Naive thymus-derived CD4-positive, alpha-beta T cell (primary cell): Measurements from ENCODE around the gene PAQR5. TPM values are rescaled to one million over a fixed set of nuclear protein-coding genes. Genes with fewer than 3 reads are reported as not detected.

Source experiments
- ATAC-seq: fragments of 150-1000 bp; cut with Tn5 transposase; 2 replicates; pipeline ENCODE4 v1.10.0; 2021; ENCODE audit warnings: mild to moderate bottlenecking, moderate library complexity
- CTCF ChIA-PET: fragments of 350-600 bp; sonication (Branson Sonifier 250); formaldehyde crosslinking; loops from one replicate; lab custom pipeline; 2021; ENCODE audit warnings: antibody characterized with exemption; lab: Charles Lee
- POLR2A ChIA-PET: fragments of 350-600 bp; sonication (Branson Sonifier 250); formaldehyde crosslinking; loops from one replicate; lab custom pipeline; 2021; ENCODE audit warnings: antibody characterized with exemption, inconsistent platforms; lab: Charles Lee
- DNase-seq, 9 donors: peaks; one replicate each; pipeline versions ENCODE4 v3.0.0 to v3.0.0-alpha.2; 2020 to 2022; ENCODE audit warnings: mixed read lengths in 1 of 9
- H3K27ac ChIP-seq: one replicate; pipeline ENCODE4 v1.7.0; 2013; ENCODE audit warnings: mild to moderate bottlenecking, low read depth, low read length, moderate library complexity
- H3K27me3 ChIP-seq, 2 donors: one replicate each; pipeline ENCODE4 v1.7.0; 2013; ENCODE audit warnings: low read length in 2 of 2, mild to moderate bottlenecking in 2 of 2, moderate library complexity in 2 of 2; ENCODE audit not compliant: control insufficient read depth in 2 of 2, insufficient read depth in 2 of 2
- H3K36me3 ChIP-seq, 3 experiments: 1 replicate in 2 of 3; 2 replicates in 1 of 3; pipeline ENCODE4 v1.7.0; 2013; ENCODE audit warnings: low read length in 3 of 3, mild to moderate bottlenecking in 3 of 3, moderate library complexity in 1 of 3; ENCODE audit not compliant: insufficient read depth in 3 of 3, control insufficient read depth in 2 of 3
- H3K4me1 ChIP-seq, 2 donors: one replicate each; pipeline ENCODE4 v1.7.0; 2013; ENCODE audit warnings: low read length in 2 of 2, mild to moderate bottlenecking in 2 of 2, moderate library complexity in 1 of 2; ENCODE audit not compliant: control insufficient read depth in 2 of 2, insufficient read depth in 2 of 2
- H3K4me3 ChIP-seq: 2 replicates; pipeline ENCODE4 v1.7.0; 2013; ENCODE audit warnings: mild to moderate bottlenecking, low read length
- H3K9me3 ChIP-seq, 3 experiments: 1 replicate in 2 of 3; 2 replicates in 1 of 3; pipeline ENCODE4 v1.7.0; 2013; ENCODE audit warnings: low read length in 3 of 3; ENCODE audit not compliant: control insufficient read depth in 2 of 3
- H3K27ac Mint-ChIP-seq, 9 donors: one replicate each; pipeline ENCODE4 v1.8.0; 2020 to 2022; ENCODE audit warnings: mixed read lengths in 9 of 9, mild to moderate bottlenecking in 8 of 9, moderate library complexity in 5 of 9, inconsistent platforms in 2 of 9
- H3K27me3 Mint-ChIP-seq, 5 donors: one replicate each; pipeline ENCODE4 v1.8.0; 2021 to 2022; ENCODE audit warnings: mixed read lengths in 5 of 5, mild to moderate bottlenecking in 1 of 5
- H3K36me3 Mint-ChIP-seq, 5 donors: one replicate each; pipeline ENCODE4 v1.8.0; 2020 to 2022; ENCODE audit warnings: mixed read lengths in 5 of 5, mild to moderate bottlenecking in 3 of 5, inconsistent platforms in 1 of 5
- H3K4me1 Mint-ChIP-seq, 7 donors: one replicate each; pipeline ENCODE4 v1.8.0; 2020 to 2022; ENCODE audit warnings: mixed read lengths in 7 of 7, mild to moderate bottlenecking in 3 of 7, inconsistent platforms in 1 of 7
- H3K4me3 Mint-ChIP-seq, 10 donors: one replicate each; pipeline ENCODE4 v1.8.0; 2020 to 2022; ENCODE audit warnings: mild to moderate bottlenecking in 10 of 10, mixed read lengths in 10 of 10, moderate library complexity in 6 of 10, inconsistent platforms in 2 of 10
- H3K9me3 Mint-ChIP-seq, 11 donors: one replicate each; pipeline ENCODE4 v1.8.0; 2020 to 2022; ENCODE audit warnings: mixed read lengths in 11 of 11, mild to moderate bottlenecking in 4 of 11, inconsistent platforms in 1 of 11, moderate library complexity in 1 of 11
- intact Hi-C, 2 donors: fragments of 100-400 bp; cut with micrococcal nuclease; formaldehyde crosslinking; loops; one replicate each; pipeline ENCODE4 v1.15.1; 2023
- polyA plus RNA-seq, 2 donors: library from polyadenylated mRNA; unstranded; fragments of 300-500 nt; fragmentation: Illumina TruSeq; gene quantifications; one replicate each; pipeline ENCODE4 v1.2.3, GENCODE V29; 2021
- total RNA-seq, 6 experiments: library from RNA in 5 of 6; stranded (reverse) in 5 of 6; gene quantifications; 1 replicate in 5 of 6; 2 replicates in 1 of 6; pipeline ENCODE4 v1.2.3 and lab custom pipeline; 2021 to 2026

Gene PAQR5
- total and polyA plus RNA-seq, 7 experiments from 2014 or later: 0.11 TPM; not detected in 6

- ChIA-PET POLR2A (no interaction called here), CTCF (interaction anchor here (6.0 kb wide), 1 partner anchor 333 kb away, joined by 51 read pairs; no protein-coding TSS in a partner anchor)
- Histone ChIP-seq H3K27me3 (no peaks in the 10 kb centered on the region), H3K4me3 (no peak overlapping the region), H3K36me3 (no peaks in the 10 kb centered on the region), H3K4me1 (no peaks in the 10 kb centered on the region), H3K27ac (no peak overlapping the region), H3K9me3 (no peaks in the 10 kb centered on the region)
- Mint-ChIP-seq H3K27ac (no peak overlapping the region), H3K4me1 (peaks cover 2 to 8% (median 7%) of the 10 kb centered on the region in 7 donors), H3K9me3 (no peaks in the 10 kb centered on the region), H3K36me3 (no peaks in the 10 kb centered on the region), H3K27me3 (peaks cover 0 to 8% (median 0%) of the 10 kb centered on the region in 5 donors), H3K4me3 (no peak overlapping the region)
- ATAC-seq (no peak), DNase-seq (no peak)
- intact Hi-C loops: loop anchor here in 1 of 2 donors (5.0 kb wide), 1 partner anchor 128 kb away; no protein-coding TSS in a partner anchor
Measured at GRCh38 chr15:69390575-69390974, 91.9 kb downstream of the PAQR5 start.

DNA sequence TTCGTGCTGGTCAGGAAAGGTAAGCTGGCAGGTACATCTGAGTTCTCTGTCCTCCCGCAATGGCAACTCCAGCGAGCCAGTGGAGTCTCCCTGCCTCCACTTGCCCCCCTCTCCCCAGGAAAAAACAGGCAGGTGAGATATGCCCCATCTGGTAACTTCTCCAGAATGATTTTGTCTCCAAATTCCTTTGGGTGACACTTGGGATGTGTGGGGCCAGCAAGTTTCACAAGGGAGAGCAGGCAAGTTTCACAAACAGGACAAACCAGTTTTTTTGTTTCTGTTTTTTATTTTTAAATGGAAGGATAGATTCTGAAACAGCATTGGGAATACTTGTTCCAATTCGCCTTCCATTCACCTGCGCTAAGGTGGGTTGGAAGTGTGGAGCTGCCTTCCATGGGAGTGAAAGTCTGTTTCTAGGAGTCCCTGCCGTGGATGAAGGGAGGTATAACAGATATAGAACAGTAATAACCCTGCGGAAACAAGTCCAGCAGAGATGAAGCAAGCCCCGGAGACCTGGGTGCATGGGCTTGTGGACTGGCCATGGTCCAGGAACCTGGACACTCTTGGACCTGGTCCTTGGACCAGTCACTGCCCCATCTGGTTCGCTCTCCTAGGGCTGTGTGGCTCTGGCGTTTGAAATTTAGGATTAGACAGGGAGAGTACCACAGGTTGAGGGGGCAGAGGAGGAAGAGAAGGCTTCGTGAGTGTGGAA, 92.5 kb downstream of the PAQR5 start:
- Histone ChIP-seq H3K4me1 (no peaks in the 10 kb centered on the region), H3K9me3 (no peaks in the 10 kb centered on the region), H3K36me3 (no peaks in the 10 kb centered on the region), H3K27ac (no peak overlapping the region), H3K27me3 (no peaks in the 10 kb centered on the region), H3K4me3 (no peak overlapping the region)
- no peak overlapping the region for H3K4me3 Mint-ChIP-seq
- H3K36me3 Mint-ChIP-seq: no peaks in the 10 kb centered on the region
- intact Hi-C loops: loop anchor here in 1 of 2 donors (5.0 kb wide), 1 partner anchor 129 kb away; no protein-coding TSS in a partner anchor
- DNase-seq: no peak
- peaks cover 2 to 8% (median 7%) of the 10 kb centered on the region in 7 donors for H3K4me1 Mint-ChIP-seq
- H3K27me3 Mint-ChIP-seq: peaks cover 0 to 8% (median 0%) of the 10 kb centered on the region in 5 donors
- no peak overlapping the region for H3K27ac Mint-ChIP-seq
- CTCF ChIA-PET: interaction anchor here (6.0 kb wide), 1 partner anchor 334 kb away, joined by 51 read pairs; no protein-coding TSS in a partner anchor
- ATAC-seq: no peak
- POLR2A ChIA-PET: no interaction called here
- no peaks in the 10 kb centered on the region for H3K9me3 Mint-ChIP-seq

- H3K9me3 ChIP-seq: no peaks in the 10 kb centered on the region
- Mint-ChIP-seq H3K27ac (no peak overlapping the region), H3K4me3 (no peak overlapping the region), H3K9me3 (no peaks in the 10 kb centered on the region), H3K36me3 (no peaks in the 10 kb centered on the region), H3K4me1 (peaks cover 2 to 8% (median 7%) of the 10 kb centered on the region in 7 donors), H3K27me3 (peaks cover 0 to 8% (median 0%) of the 10 kb centered on the region in 5 donors)
- H3K27ac ChIP-seq: no peak overlapping the region
- POLR2A ChIA-PET: interaction anchor here (0.6 kb wide), 1 partner anchor 60 kb away, joined by 3 read pairs; no protein-coding TSS in a partner anchor
- no peak for ATAC-seq
- CTCF ChIA-PET: interaction anchor here (0.9 to 6.0 kb wide), 2 partner anchors 70 to 335 kb away, joined by 3 to 51 read pairs; no protein-coding TSS in a partner anchor
- DNase-seq: no peak
- no peaks in the 10 kb centered on the region for H3K27me3 ChIP-seq
- H3K36me3 ChIP-seq: no peaks in the 10 kb centered on the region
- H3K4me1 ChIP-seq: no peaks in the 10 kb centered on the region
- intact Hi-C loops: loop anchor here in 1 of 2 donors (5.0 kb wide), 1 partner anchor 130 kb away; no protein-coding TSS in a partner anchor
- no peak overlapping the region for H3K4me3 ChIP-seq
Measured at GRCh38 chr15:69392352-69392751, 93.6 kb downstream of the PAQR5 start.

GRCh38 chr15:69393831-69394491, 95.2 kb downstream of the PAQR5 start:
- Histone ChIP-seq H3K4me1 (no peaks in the 10 kb centered on the region), H3K36me3 (no peaks in the 10 kb centered on the region), H3K4me3 (no peak overlapping the region), H3K9me3 (no peaks in the 10 kb centered on the region), H3K27ac (no peak overlapping the region), H3K27me3 (no peaks in the 10 kb centered on the region)
- Mint-ChIP-seq H3K9me3 (no peaks in the 10 kb centered on the region), H3K36me3 (no peaks in the 10 kb centered on the region), H3K4me3 (no peak overlapping the region), H3K4me1 (peaks cover 6 to 12% (median 7%) of the 10 kb centered on the region in 7 donors), H3K27me3 (peaks cover 0 to 8% (median 0%) of the 10 kb centered on the region in 5 donors), H3K27ac (no peak overlapping the region)
- DNase-seq: no peak
- intact Hi-C loops: loop anchor here (1.0 to 5.0 kb wide), 5 partner anchors 68 to 335 kb away; no protein-coding TSS in a partner anchor
- no peak for ATAC-seq
- ChIA-PET POLR2A (no interaction called here), CTCF (interaction anchor here (0.6 to 6.0 kb wide), 8 partner anchors 12 to 931 kb away, joined by 3 to 51 read pairs (median 5); no protein-coding TSS in a partner anchor)

DNA sequence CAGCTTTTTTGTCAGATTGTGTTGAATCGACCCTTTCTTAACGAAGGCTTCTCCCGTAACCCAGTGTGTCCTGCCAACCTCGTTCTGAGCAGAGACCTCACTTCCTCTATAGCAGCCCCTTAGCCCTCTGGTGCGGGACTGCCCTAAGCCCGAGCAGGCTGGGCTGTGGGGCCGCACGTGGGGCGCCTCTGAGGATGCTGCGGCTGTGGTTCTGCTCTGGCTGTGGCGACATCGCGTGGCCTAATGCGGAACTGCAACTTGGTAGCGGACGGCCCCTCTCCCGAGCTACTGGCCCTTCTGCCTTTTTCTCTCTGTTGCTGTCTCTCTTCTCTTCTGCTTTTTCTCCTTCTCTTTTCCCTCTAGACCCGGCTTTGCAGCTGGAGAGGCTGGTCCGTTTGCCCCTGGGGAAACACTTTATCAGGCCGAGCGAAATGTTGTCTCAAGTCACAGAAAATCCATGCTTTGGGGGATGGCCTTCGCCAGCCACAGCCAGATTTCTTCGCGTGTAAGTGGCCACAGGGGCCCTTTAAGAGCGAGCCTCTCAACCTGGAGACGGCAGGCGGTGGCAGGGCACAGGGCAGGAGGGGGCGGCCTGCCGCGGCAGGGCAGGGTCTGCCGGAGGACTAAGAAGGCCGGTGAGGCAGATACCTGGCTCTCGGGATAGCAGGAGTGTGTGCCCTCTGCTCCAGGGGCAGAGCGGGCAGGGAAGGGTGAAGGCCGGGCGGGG, 96.0 kb downstream of the PAQR5 start:
- intact Hi-C loops: loop anchor here (1.0 to 5.0 kb wide), 5 partner anchors 68 to 335 kb away; no protein-coding TSS in a partner anchor
- H3K36me3 Mint-ChIP-seq: no peaks in the 10 kb centered on the region
- H3K27me3 ChIP-seq: no peaks in the 10 kb centered on the region

DNA sequence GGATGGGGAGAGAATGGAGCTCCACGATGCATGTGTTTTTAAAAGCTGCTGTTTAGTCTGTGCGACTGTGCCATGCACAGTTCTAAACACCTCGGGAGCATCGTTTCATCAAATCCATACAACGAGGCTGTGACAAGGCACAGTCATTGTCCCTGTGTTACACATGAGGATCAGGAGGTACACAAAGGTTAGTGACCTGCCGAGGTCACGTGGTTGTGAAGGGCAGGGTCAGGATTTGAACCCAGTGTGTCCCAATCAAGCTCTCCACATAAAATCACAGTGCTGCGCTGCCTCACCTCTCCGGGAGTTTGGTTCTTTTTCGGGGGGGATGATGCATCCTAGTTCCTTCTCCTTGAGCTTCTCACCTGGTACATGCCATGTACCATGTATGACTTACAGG, 96.7 kb downstream of the PAQR5 start:
- H3K27me3 ChIP-seq: no peaks in the 10 kb centered on the region
- H3K9me3 Mint-ChIP-seq: no peaks in the 10 kb centered on the region
- POLR2A ChIA-PET: no interaction called here
- H3K4me3 Mint-ChIP-seq: no peak overlapping the region
- no peaks in the 10 kb centered on the region for H3K9me3 ChIP-seq
- CTCF ChIA-PET: interaction anchor here (1.4 to 6.0 kb wide), 4 partner anchors 9 to 338 kb away, joined by 4 to 51 read pairs (median 8); no protein-coding TSS in a partner anchor
- H3K36me3 Mint-ChIP-seq: no peaks in the 10 kb centered on the region
- H3K4me1 Mint-ChIP-seq: peaks cover 6 to 12% (median 7%) of the 10 kb centered on the region in 7 donors
- no peak overlapping the region for H3K4me3 ChIP-seq
- no peak overlapping the region for H3K27ac Mint-ChIP-seq
- intact Hi-C loops: no loop called here
- no peak overlapping the region for H3K27ac ChIP-seq
- peaks cover 0 to 8% (median 0%) of the 10 kb centered on the region in 5 donors for H3K27me3 Mint-ChIP-seq
- no peaks in the 10 kb centered on the region for H3K4me1 ChIP-seq
- no peaks in the 10 kb centered on the region for H3K36me3 ChIP-seq
- no peak for ATAC-seq
- no peak for DNase-seq

More for the DNA sequence above, 96.0 kb downstream of the PAQR5 start:
- H3K9me3 ChIP-seq: no peaks in the 10 kb centered on the region
- Mint-ChIP-seq H3K4me3 (no peak overlapping the region), H3K4me1 (peaks cover 6 to 12% (median 7%) of the 10 kb centered on the region in 7 donors), H3K9me3 (no peaks in the 10 kb centered on the region), H3K27me3 (peaks cover 0 to 8% (median 0%) of the 10 kb centered on the region in 5 donors), H3K27ac (peak overlapping the region in 1 of 9 donors; percentile 6)
- ChIA-PET POLR2A (no interaction called here), CTCF (interaction anchor here (0.6 to 6.0 kb wide), 9 partner anchors 10 to 931 kb away, joined by 3 to 51 read pairs (median 4); no protein-coding TSS in a partner anchor)
- ATAC-seq (peak; percentile 97), DNase-seq (peak; percentile 44 to 86 (median 71))
- no peak overlapping the region for H3K4me3 ChIP-seq
- H3K27ac ChIP-seq: no peak overlapping the region
- H3K36me3 ChIP-seq: no peaks in the 10 kb centered on the region
- H3K4me1 ChIP-seq: no peaks in the 10 kb centered on the region
